ENCODE data around the gene ZNF789. TPM values are rescaled to one million over a fixed set of nuclear protein-coding genes. Genes with fewer than 3 reads are reported as not detected.

Gene ZNF789
- total and polyA plus RNA-seq, 9 of the 15 experiments (the other 6 are each of a cell fraction or from before 2014, with no cell fraction given): 6.1 to 57.0 (median 24.8) TPM

DNA sequence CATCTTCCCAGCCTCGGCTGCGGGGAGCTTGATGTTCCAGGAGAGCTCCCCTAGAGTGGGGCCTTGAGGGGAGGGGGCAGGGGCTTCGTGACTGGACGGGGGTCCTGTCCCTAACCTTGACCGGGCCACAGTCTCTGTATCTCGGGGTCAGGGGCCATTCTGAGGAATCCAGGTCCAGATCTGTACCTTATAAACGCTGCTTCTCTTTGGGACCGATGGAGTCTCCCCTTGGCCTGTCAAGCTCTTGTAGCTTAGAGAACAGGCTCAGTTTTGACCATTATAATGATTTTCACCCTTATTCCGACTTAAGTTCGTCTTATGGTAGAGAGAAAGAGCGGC, 32.6 kb downstream of the ZNF789 start (continued):
- TF ChIP-seq ZBTB2 (IDR thresholded peaks at IDR 0.05): 0 out of 2 replicates have a peak, but pooled peaks have one; percentile 12
- no peak for TF ChIP-seq RREB1 (CRISPR knock-in tag; IDR thresholded peaks at IDR 0.05)
- peak in 1 of 2 experiments; percentile 44; a peak in 1 of 4 replicates for TF ChIP-seq HDAC1 (IDR thresholded peaks at IDR 0.05)
- no peak for TF ChIP-seq RFX1 (IDR thresholded peaks at IDR 0.05)
- TF ChIP-seq ZNF644 (tag; IDR thresholded peaks at IDR 0.05; ENCODE audit: low read depth): no peak
- no peak for TF ChIP-seq ZNF75A (CRISPR knock-in tag; IDR thresholded peaks at IDR 0.05)
- TF ChIP-seq POLR3G (IDR thresholded peaks at IDR 0.05; ENCODE audit: extremely low read depth, insufficient read length, insufficient replicate concordance): no peak
- TF ChIP-seq DDX20 (tag; IDR thresholded peaks at IDR 0.05; ENCODE audit: low read depth): no peak
- TF ChIP-seq CUX1 (CRISPR knock-in tag; IDR thresholded peaks at IDR 0.05): no peak
- 0 out of 2 replicates have a peak, but pooled peaks have one; percentile 2 for TF ChIP-seq GTF2A2 (tag; IDR thresholded peaks at IDR 0.05)
- no peak for TF ChIP-seq PYGO2 (tag; IDR thresholded peaks at IDR 0.05)
- TF ChIP-seq MIER1 (IDR thresholded peaks at IDR 0.05; ENCODE audit: low read depth): no peak
- TF ChIP-seq, protein P1, sequence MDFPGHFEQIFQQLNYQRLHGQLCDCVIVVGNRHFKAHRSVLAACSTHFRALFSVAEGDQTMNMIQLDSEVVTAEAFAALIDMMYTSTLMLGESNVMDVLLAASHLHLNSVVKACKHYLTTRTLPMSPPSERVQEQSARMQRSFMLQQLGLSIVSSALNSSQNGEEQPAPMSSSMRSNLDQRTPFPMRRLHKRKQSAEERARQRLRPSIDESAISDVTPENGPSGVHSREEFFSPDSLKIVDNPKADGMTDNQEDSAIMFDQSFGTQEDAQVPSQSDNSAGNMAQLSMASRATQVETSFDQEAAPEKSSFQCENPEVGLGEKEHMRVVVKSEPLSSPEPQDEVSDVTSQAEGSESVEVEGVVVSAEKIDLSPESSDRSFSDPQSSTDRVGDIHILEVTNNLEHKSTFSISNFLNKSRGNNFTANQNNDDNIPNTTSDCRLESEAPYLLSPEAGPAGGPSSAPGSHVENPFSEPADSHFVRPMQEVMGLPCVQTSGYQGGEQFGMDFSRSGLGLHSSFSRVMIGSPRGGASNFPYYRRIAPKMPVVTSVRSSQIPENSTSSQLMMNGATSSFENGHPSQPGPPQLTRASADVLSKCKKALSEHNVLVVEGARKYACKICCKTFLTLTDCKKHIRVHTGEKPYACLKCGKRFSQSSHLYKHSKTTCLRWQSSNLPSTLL (IDR thresholded peaks at IDR 0.05): no peak
- TF ChIP-seq ZNF79 (CRISPR knock-in tag; IDR thresholded peaks at IDR 0.05; ENCODE audit: low read depth): no peak
- TF ChIP-seq ZNF184 (CRISPR knock-in tag; IDR thresholded peaks at IDR 0.05): no peak

Measured in K562 (cell line).